HG03457 (cell line): Measurements from ENCODE around the gene RPS3A.
A peak's percentile ranks its signal among the peaks of the same experiment; 100 is the strongest.
"Not testable (repeated sequence)": the region's sequence is repeated elsewhere in the genome, so short reads cannot be mapped to it uniquely, and the experiment has no call there.

Source experiments
- ATAC-seq: cut with Tn5 transposase; IDR thresholded peaks from one replicate; pipeline ENCODE4 v1.9.1; 2021; ENCODE audit warnings: moderate number of reproducible peaks; ENCODE audit not compliant: unreplicated experiment

Gene RPS3A

GRCh38 chr4:151114338-151114737, 14.9 kb downstream of the RPS3A start:
- ATAC-seq, result no peak

- no peak for ATAC-seq
These were observed 15.6 kb downstream of the RPS3A start for GRCh38 chr4:151114986-151115385.

GRCh38 chr4:151117371-151117962, 18.0 kb downstream of the RPS3A start:
- peak; percentile 81 for ATAC-seq

GRCh38 chr4:151129796-151130195, 30.4 kb downstream of the RPS3A start:
- no peak for ATAC-seq

GRCh38 chr4:151133311-151133710, 33.9 kb downstream of the RPS3A start:
- no peak for ATAC-seq

GRCh38 chr4:151136048-151136447, 36.6 kb downstream of the RPS3A start:
- not testable (repeated sequence) for ATAC-seq

GRCh38 chr4:151139814-151140213, 40.4 kb downstream of the RPS3A start:
- ATAC-seq, result no peak

GRCh38 chr4:151142758-151143157, 43.3 kb downstream of the RPS3A start:
- no peak for ATAC-seq

GRCh38 chr4:151143162-151143561, 43.7 kb downstream of the RPS3A start:
- ATAC-seq, result no peak

- ATAC-seq, result no peak
These were observed 44.4 kb downstream of the RPS3A start for GRCh38 chr4:151143811-151144210.

- no peak for ATAC-seq
These were observed 45.1 kb downstream of the RPS3A start for GRCh38 chr4:151144329-151145072.

- ATAC-seq, result no peak
These were observed 47.6 kb downstream of the RPS3A start for GRCh38 chr4:151147000-151147399.

GRCh38 chr4:151148261-151148660, 48.8 kb downstream of the RPS3A start:
- no peak for ATAC-seq

GRCh38 chr4:151150821-151151580, 51.6 kb downstream of the RPS3A start:
- no peak for ATAC-seq

GRCh38 chr4:151152028-151152427, 52.6 kb downstream of the RPS3A start:
- no peak for ATAC-seq

- no peak for ATAC-seq
These were observed 54.2 kb downstream of the RPS3A start for GRCh38 chr4:151153585-151153984.
